Measurements from ENCODE around the gene ZGLP1. TPM values are rescaled to one million over a fixed set of nuclear protein-coding genes. Genes with fewer than 3 reads are reported as not detected.

ZGLP1 gene
- total RNA-seq, 1 donor from 2014 or later = 10.4 TPM

GRCh38 chr19:10317857-10318462 lies 8.3 kb upstream of the ZGLP1 start:
- H3K9me3 Mint-ChIP-seq = no peaks in the 10 kb centered on the region
- no peak overlapping the region for H3K27ac Mint-ChIP-seq (ENCODE audit: unreplicated experiment)
- H3K36me3 Mint-ChIP-seq (ENCODE audit: low read depth) = peaks cover 5% of the 10 kb centered on the region
- peaks cover 19% of the 10 kb centered on the region for H3K4me1 Mint-ChIP-seq
- DNase-seq (ENCODE audit: low read depth, low spot score) = no peak
- H3K27me3 Mint-ChIP-seq (ENCODE audit: low read depth) = no peaks in the 10 kb centered on the region
- no peak for TF ChIP-seq CTCF (conservative IDR thresholded peaks at IDR 0.05)
- no peak overlapping the region for H3K4me3 Mint-ChIP-seq

DNA sequence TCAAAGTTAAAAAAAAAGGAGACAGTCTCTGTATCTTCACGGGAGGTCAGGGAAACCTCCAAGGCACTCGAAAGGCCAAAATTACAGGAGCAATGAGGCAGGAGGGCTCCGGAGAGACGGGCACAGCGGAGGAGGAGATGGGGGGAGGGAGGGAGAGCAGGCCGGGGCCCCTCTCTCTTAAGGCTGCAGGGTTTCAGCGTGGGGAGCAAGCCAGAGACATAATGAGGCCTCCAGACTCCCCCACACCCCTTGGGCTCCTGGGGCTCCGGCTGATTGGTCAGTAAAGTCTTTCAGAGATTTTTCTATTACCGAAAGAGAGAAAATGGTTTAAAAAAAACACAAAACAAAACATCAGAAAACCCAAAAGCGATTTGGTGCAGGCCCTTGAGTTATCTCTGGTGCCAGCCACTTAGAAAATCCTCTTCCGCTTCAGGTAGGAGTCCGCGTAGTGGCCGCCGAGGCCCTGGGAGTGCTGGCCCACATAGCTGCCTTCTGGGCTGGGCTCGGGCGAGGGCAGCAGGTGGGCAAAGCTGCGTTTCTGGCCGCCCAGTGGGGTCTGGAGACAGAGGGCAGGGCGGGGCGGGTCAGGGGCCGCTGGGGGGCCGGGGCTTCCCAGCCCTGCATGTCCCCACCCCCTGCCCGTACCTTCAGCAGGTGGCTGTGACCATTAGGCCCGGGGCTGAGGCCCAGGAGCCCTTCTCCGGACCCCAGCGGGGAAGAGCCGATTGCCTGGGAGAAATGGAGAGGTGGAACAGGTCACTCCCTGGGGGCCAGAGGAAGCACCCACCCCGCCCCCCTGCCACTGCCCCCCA lies 7.6 kb upstream of the ZGLP1 start:
- no peak for DNase-seq (ENCODE audit: low read depth, low spot score)
- peak overlapping the region; percentile 65 for H3K4me3 Mint-ChIP-seq
- H3K9me3 Mint-ChIP-seq = no peaks in the 10 kb centered on the region
- H3K36me3 Mint-ChIP-seq (ENCODE audit: low read depth) = peaks cover 5% of the 10 kb centered on the region
- peaks cover 19% of the 10 kb centered on the region for H3K4me1 Mint-ChIP-seq
- no peak for TF ChIP-seq CTCF (conservative IDR thresholded peaks at IDR 0.05)
- no peaks in the 10 kb centered on the region for H3K27me3 Mint-ChIP-seq (ENCODE audit: low read depth)
- H3K27ac Mint-ChIP-seq (ENCODE audit: unreplicated experiment) = no peak overlapping the region

DNA sequence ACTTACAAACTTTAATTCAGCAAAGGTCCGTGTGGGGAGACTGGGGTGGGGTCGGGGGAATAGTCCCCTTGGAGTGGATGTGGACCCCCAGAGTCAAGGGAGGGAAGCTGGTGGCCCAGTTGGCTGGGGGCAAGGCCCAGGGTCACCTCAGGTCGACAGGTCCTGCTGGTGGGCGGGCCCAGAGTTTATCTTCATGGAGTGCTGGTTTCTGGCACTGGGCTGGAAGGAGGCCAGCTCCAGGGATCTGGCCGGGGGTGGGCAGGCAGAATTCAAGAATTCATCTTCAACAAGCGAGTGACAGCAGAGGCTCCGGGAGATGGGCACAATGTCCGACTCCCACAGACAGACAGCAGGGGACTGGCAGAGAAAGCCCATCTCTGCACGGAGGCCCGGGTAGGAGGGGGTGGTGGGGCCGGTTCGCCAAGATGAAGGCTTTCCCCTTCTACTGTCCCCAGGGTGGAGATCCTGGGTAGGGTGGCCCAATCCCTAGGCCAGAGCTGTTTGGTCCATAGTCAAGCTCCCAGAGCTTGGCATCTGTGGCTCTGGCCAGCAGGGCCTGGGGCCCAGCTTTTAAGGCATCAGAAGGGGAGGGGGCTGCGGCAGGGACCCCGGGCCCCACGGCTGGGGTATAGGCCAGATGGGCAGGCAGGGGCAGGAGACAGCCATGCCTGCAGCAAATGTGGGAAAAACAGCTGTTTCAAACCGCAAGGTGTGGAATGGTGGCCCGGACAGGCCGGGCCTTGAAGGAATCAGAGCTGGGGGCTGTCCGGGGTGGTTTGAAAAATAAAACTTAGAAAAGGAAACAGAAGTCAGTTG lies 6.8 kb upstream of the ZGLP1 start:
- H3K4me3 Mint-ChIP-seq = peak overlapping the region; percentile 91
- no peak for DNase-seq (ENCODE audit: low read depth, low spot score)
- H3K4me1 Mint-ChIP-seq = peaks cover 19% of the 10 kb centered on the region
- H3K27me3 Mint-ChIP-seq (ENCODE audit: low read depth) = no peaks in the 10 kb centered on the region
- peak overlapping the region; percentile 45 for H3K27ac Mint-ChIP-seq (ENCODE audit: unreplicated experiment)
- no peaks in the 10 kb centered on the region for H3K9me3 Mint-ChIP-seq
- TF ChIP-seq CTCF (conservative IDR thresholded peaks at IDR 0.05) = no peak
- peaks cover 5% of the 10 kb centered on the region for H3K36me3 Mint-ChIP-seq (ENCODE audit: low read depth)

GRCh38 chr19:10315335-10316214 lies 6.0 kb upstream of the ZGLP1 start, which contains the start of gene FDX2:
Gene FDX2 (minus strand): TSS chr19:10316015. CDS start chr19:10315996, 19 bp downstream.
- H3K27ac Mint-ChIP-seq (ENCODE audit: unreplicated experiment) = peak within 1 kb of the TSS; percentile 51
- H3K36me3 Mint-ChIP-seq (ENCODE audit: low read depth) = peaks cover 5% of the 10 kb centered on the region
- H3K4me1 Mint-ChIP-seq = peaks cover 19% of the 10 kb centered on the region

More at GRCh38 chr19:10315335-10316214, 6.0 kb upstream of the ZGLP1 start, which contains the start of gene FDX2:
- no peaks in the 10 kb centered on the region for H3K27me3 Mint-ChIP-seq (ENCODE audit: low read depth)
- H3K9me3 Mint-ChIP-seq = no peaks in the 10 kb centered on the region
- DNase-seq (ENCODE audit: low read depth, low spot score) = peak; percentile 87
- TF ChIP-seq CTCF (conservative IDR thresholded peaks at IDR 0.05) = no peak
- H3K4me3 Mint-ChIP-seq = peak within 1 kb of the TSS; percentile 91

Data from neural crest cell (in vitro differentiated cells).